GM23338 (cell line): ENCODE results near the gene CD163. TPM values are rescaled to one million over a fixed set of nuclear protein-coding genes. Genes with fewer than 3 reads are reported as not detected.

Experiments used
- ATAC-seq: fragments of 200-7000 bp; cut with Tn5 transposase; 3 replicates; pipeline ENCODE4 v1.9.1; 2020
- DNase-seq: peaks from one replicate; pipeline ENCODE4 v3.0.0-alpha.2; 2015; ENCODE audit warnings: low spot score
- H2AFZ ChIP-seq: fragments of 200-600 bp; sonication (generic); 2 replicates; pipeline ENCODE4 v1.8.0; 2016; ENCODE audit warnings: antibody characterized with exemption, mild to moderate bottlenecking, moderate library complexity
- H3F3A ChIP-seq: fragments of 200-600 bp; sonication (generic); replicated peaks from 2 replicates; pipeline ENCODE4 v1.8.0; 2017; ENCODE audit warnings: antibody characterized with exemption, mixed run types, low read depth
- H3K27ac ChIP-seq: fragments of 200-600 bp; sonication (generic); 2 replicates; pipeline ENCODE4 v1.6.1; 2016; ENCODE audit warnings: low read depth
- H3K27me3 ChIP-seq: fragments of 200-600 bp; sonication (generic); 2 replicates; pipeline ENCODE4 v1.8.0; 2016; ENCODE audit warnings: mild to moderate bottlenecking, mixed run types, moderate library complexity; ENCODE audit not compliant: insufficient read depth
- H3K36me3 ChIP-seq: fragments of 200-600 bp; sonication (generic); 2 replicates; pipeline ENCODE4 v1.8.0; 2016; ENCODE audit warnings: mild to moderate bottlenecking; ENCODE audit not compliant: insufficient read depth
- H3K4me1 ChIP-seq: fragments of 200-600 bp; sonication (generic); 2 replicates; pipeline ENCODE4 v1.8.0; 2016; ENCODE audit warnings: mild to moderate bottlenecking, moderate library complexity; ENCODE audit not compliant: insufficient read depth
- H3K4me2 ChIP-seq: fragments of 200-600 bp; sonication (generic); 2 replicates; pipeline ENCODE4 v1.7.1; 2017; ENCODE audit warnings: mixed run types
- H3K4me3 ChIP-seq: fragments of 200-600 bp; sonication (generic); 2 replicates; pipeline ENCODE4 v1.6.1; 2016; ENCODE audit warnings: mixed run types
- H3K79me2 ChIP-seq: fragments of 200-600 bp; sonication (generic); replicated peaks from 2 replicates; pipeline ENCODE4 v1.8.0; 2017; ENCODE audit warnings: mild to moderate bottlenecking; ENCODE audit not compliant: insufficient read depth
- H3K9me2 ChIP-seq: fragments of 200-600 bp; sonication (generic); 2 replicates; pipeline ENCODE4 v1.8.0; 2017; ENCODE audit not compliant: insufficient read depth
- H4K20me1 ChIP-seq: fragments of 200-600 bp; sonication (generic); replicated peaks from 2 replicates; pipeline ENCODE4 v1.8.0; 2017; ENCODE audit warnings: mild to moderate bottlenecking; ENCODE audit not compliant: insufficient read depth
- H3K27ac Mint-ChIP-seq: 2 replicates; pipeline ENCODE4 v1.8.0; 2020; ENCODE audit warnings: inconsistent platforms, mild to moderate bottlenecking, moderate library complexity, mixed read lengths
- H3K27me3 Mint-ChIP-seq: 3 replicates; pipeline ENCODE4 v1.8.0; 2022; ENCODE audit warnings: low read depth, mild to moderate bottlenecking, moderate library complexity, mixed read lengths, inconsistent platforms; ENCODE audit not compliant: insufficient read depth, poor library complexity
- H3K36me3 Mint-ChIP-seq: 3 replicates; pipeline ENCODE4 v1.8.0; 2021; ENCODE audit warnings: low read depth, mild to moderate bottlenecking, inconsistent platforms, moderate library complexity, mixed read lengths
- H3K4me1 Mint-ChIP-seq: 3 replicates; pipeline ENCODE4 v1.8.0; 2020; ENCODE audit warnings: mild to moderate bottlenecking, inconsistent platforms, mixed read lengths
- H3K4me3 Mint-ChIP-seq: 3 replicates; pipeline ENCODE4 v1.8.0; 2021; ENCODE audit warnings: moderate library complexity, mild to moderate bottlenecking, inconsistent platforms, mixed read lengths
- H3K9me3 Mint-ChIP-seq: 3 replicates; pipeline ENCODE4 v1.8.0; 2020; ENCODE audit warnings: moderate library complexity, mild to moderate bottlenecking, inconsistent platforms, mixed read lengths
- CREB1 ChIP-seq: fragments of 250-450 bp; sonication (Bioruptor Pico); IDR thresholded peaks from 2 replicates; pipeline ENCODE4 v1.5.0; 2020; ENCODE audit warnings: low read depth, mild to moderate bottlenecking, moderate library complexity
- CTCF ChIP-seq, 2 experiments: fragments of 200-600 bp in 1 of 2; sonication (generic) in 1 of 2; conservative IDR thresholded peaks; 2 replicates each; pipeline versions ENCODE4 v1.5.1 to v1.6.1; 2016 to 2017; ENCODE audit warnings: antibody characterized with exemption in 2 of 2, low read depth in 2 of 2, mild to moderate bottlenecking in 2 of 2, moderate library complexity in 1 of 2
- ETS1 ChIP-seq: IDR thresholded peaks from 2 replicates; pipeline ENCODE4 v1.6.1; 2016; ENCODE audit warnings: antibody characterized with exemption
- EZH2 ChIP-seq: fragments of 200-600 bp; sonication (generic); IDR thresholded peaks from one replicate; pipeline ENCODE4 v1.8.0; 2017; ENCODE audit warnings: antibody characterized with exemption, mild to moderate bottlenecking, low read depth; ENCODE audit not compliant: unreplicated experiment
- EZH2phosphoT487 ChIP-seq: fragments of 200-600 bp; sonication (generic); IDR thresholded peaks from one replicate; pipeline ENCODE4 v1.8.1; 2018; ENCODE audit warnings: antibody characterized with exemption; ENCODE audit not compliant: unreplicated experiment
- JUNB ChIP-seq: IDR thresholded peaks from one replicate; pipeline ENCODE4 v1.6.1; 2016; ENCODE audit warnings: antibody characterized with exemption; ENCODE audit not compliant: unreplicated experiment
- NANOG ChIP-seq: IDR thresholded peaks from 2 replicates; pipeline ENCODE4 v1.6.1; 2016; ENCODE audit warnings: antibody characterized with exemption, borderline replicate concordance
- POLR2AphosphoS5 ChIP-seq: IDR thresholded peaks from 2 replicates; pipeline ENCODE4 v1.6.1; 2016; ENCODE audit warnings: antibody characterized with exemption, low read depth
- REST ChIP-seq: IDR thresholded peaks from one replicate; pipeline ENCODE4 v1.6.1; 2018; ENCODE audit warnings: antibody characterized with exemption; ENCODE audit not compliant: unreplicated experiment
- STAT1 ChIP-seq: IDR thresholded peaks from one replicate; pipeline ENCODE4 v1.6.1; 2016; ENCODE audit warnings: antibody characterized with exemption; ENCODE audit not compliant: unreplicated experiment
- ZNF114 ChIP-seq: fragments of 250-450 bp; sonication (Bioruptor Pico); IDR thresholded peaks from 2 replicates; pipeline ENCODE4 v1.5.0; 2020; ENCODE audit warnings: mild to moderate bottlenecking, moderate library complexity
- ZNF331 ChIP-seq: fragments of 250-450 bp; sonication (Bioruptor Pico); IDR thresholded peaks from 2 replicates; pipeline ENCODE4 v1.5.0; 2020; ENCODE audit warnings: low read depth, mild to moderate bottlenecking, moderate library complexity
- ZNF462 ChIP-seq: fragments of 250-450 bp; sonication (Bioruptor Pico); IDR thresholded peaks from 2 replicates; pipeline ENCODE4 v1.5.0; 2020; ENCODE audit warnings: mild to moderate bottlenecking, moderate library complexity
- polyA plus RNA-seq: library from polyadenylated mRNA; unstranded; fragments of >200 nt; fragmentation: Nextera tagmentation; extraction: Ambion mirVana; gene quantifications from 2 replicates; pipeline ENCODE4 v1.2.1, GENCODE V29; 2016
- total RNA-seq: library from RNA; depleted of rRNA; stranded (reverse); fragments of >200 nt; shearing (Covaris generic); gene quantifications from 2 replicates; pipeline ENCODE4 v1.2.3, GENCODE V29; 2014

CD163 gene
- total and polyA plus RNA-seq, 2 experiments from 2014 or later, result not detected

- Histone ChIP-seq H3K4me2 (no peak overlapping the region), H3K9me2 (no peaks in the 10 kb centered on the region), H3K36me3 (no peaks in the 10 kb centered on the region), H3F3A (peaks cover 8% of the 10 kb centered on the region; the same call in 1 of the 2 replicates), H3K79me2 (no peaks in the 10 kb centered on the region), H3K4me1 (no peaks in the 10 kb centered on the region; the same call in 1 of the 2 replicates), H3K4me3 (no peak overlapping the region), H3K27me3 (no peaks in the 10 kb centered on the region), H2AFZ (no peak overlapping the region), H4K20me1 (no peaks in the 10 kb centered on the region), H3K27ac (no peak overlapping the region)
- H3K27ac Mint-ChIP-seq, result no peak overlapping the region
- peaks cover 3% of the 10 kb centered on the region; the same call in 1 of the 3 replicates for H3K4me1 Mint-ChIP-seq
- no peak overlapping the region for H3K4me3 Mint-ChIP-seq
- no peak for TF ChIP-seq ZNF331 (CRISPR knock-in tag)
- TF ChIP-seq STAT1, result no peak
- TF ChIP-seq JUNB, result no peak
- no peak for TF ChIP-seq ZNF114 (CRISPR knock-in tag)
- no peak for TF ChIP-seq ETS1
- TF ChIP-seq CREB1, result no peak
- TF ChIP-seq CTCF (conservative IDR thresholded peaks at IDR 0.05; ENCODE audit: low read depth in 2 of 2), result no peak
- TF ChIP-seq POLR2AphosphoS5, result no peak
- TF ChIP-seq EZH2, result no peak
- TF ChIP-seq ZNF462 (CRISPR knock-in tag), result no peak
- no peak for TF ChIP-seq NANOG
- no peak for TF ChIP-seq REST
- no peak for TF ChIP-seq EZH2phosphoT487
- ATAC-seq (no peak), DNase-seq (no peak)
- H3K27me3 Mint-ChIP-seq, result peaks cover 4% of the 10 kb centered on the region
- H3K9me3 Mint-ChIP-seq, result peaks cover 8% of the 10 kb centered on the region
- H3K36me3 Mint-ChIP-seq, result peaks cover 4% of the 10 kb centered on the region
These were observed 59.0 kb downstream of the CD163 start for GRCh38 chr12:7444537-7444936.
